NB4 (cell line): ENCODE data around the gene RNF114.

Experiments used
- DNase-seq: peaks from one replicate; pipeline ENCODE4 v3.0.0; 2010; ENCODE audit warnings: low read depth
- H3K4me3 ChIP-seq: one replicate; pipeline ENCODE4 v1.5.1; 2011; ENCODE audit warnings: mild to moderate bottlenecking, low read depth, low read length, moderate library complexity
- CTCF ChIP-seq: IDR thresholded peaks from one replicate; pipeline ENCODE4 v1.5.1; 2012; ENCODE audit warnings: low read depth, low read length
- MAX ChIP-seq: IDR thresholded peaks from 2 replicates; pipeline ENCODE4 v1.6.1; 2011; ENCODE audit warnings: low read depth, low read length
- MYC ChIP-seq: IDR thresholded peaks from 2 replicates; pipeline ENCODE4 v1.6.1; 2011; ENCODE audit warnings: low read depth, low read length
- POLR2A ChIP-seq: IDR thresholded peaks from 2 replicates; pipeline ENCODE4 v1.6.1; 2011; ENCODE audit warnings: mild to moderate bottlenecking; ENCODE audit not compliant: insufficient read length; ENCODE audit errors: extremely low read depth

Gene RNF114

GRCh38 chr20:49984426-49985153, 48.4 kb downstream of the RNF114 start:
- DNase-seq, result no peak
- no peak overlapping the region for H3K4me3 ChIP-seq
- TF ChIP-seq POLR2A (no peak), CTCF (no peak)

GRCh38 chr20:49985157-49985556, 49.0 kb downstream of the RNF114 start:
- no peak for TF ChIP-seq CTCF
- TF ChIP-seq MYC, result no peak
- no peak for TF ChIP-seq POLR2A
- TF ChIP-seq MAX, result no peak

GRCh38 chr20:49985617-49986016, 49.4 kb downstream of the RNF114 start:
- no peak for DNase-seq
- no peak overlapping the region for H3K4me3 ChIP-seq

More at GRCh38 chr20:49985157-49985556, 49.0 kb downstream of the RNF114 start:
- DNase-seq, result no peak
- no peak overlapping the region for H3K4me3 ChIP-seq

GRCh38 chr20:49986049-49986448, 49.9 kb downstream of the RNF114 start:
- TF ChIP-seq MAX (no peak), CTCF (no peak), MYC (no peak), POLR2A (no peak)
- no peak overlapping the region for H3K4me3 ChIP-seq
- no peak for DNase-seq

More at GRCh38 chr20:49985617-49986016, 49.4 kb downstream of the RNF114 start:
- no peak for TF ChIP-seq POLR2A

- TF ChIP-seq CTCF, result no peak
- TF ChIP-seq MAX, result no peak
- no peak for TF ChIP-seq MYC
- TF ChIP-seq POLR2A, result no peak
- DNase-seq, result no peak
- no peak overlapping the region for H3K4me3 ChIP-seq
Observed at GRCh38 chr20:49987015-49987867, 51.0 kb downstream of the RNF114 start.

GRCh38 chr20:49987868-49988690, 51.9 kb downstream of the RNF114 start:
- TF ChIP-seq CTCF (no peak), MAX (no peak), POLR2A (no peak), MYC (no peak)
- H3K4me3 ChIP-seq, result no peak overlapping the region
- no peak for DNase-seq
